ENCODE data around the gene PYGL. TPM values are rescaled to one million over a fixed set of nuclear protein-coding genes. Genes with fewer than 3 reads are reported as not detected.

The PYGL gene
- total RNA-seq, 1 experiment from 2014 or later: 174 TPM

Other genes with a start within 250 kb of the PYGL start
- 34.3 and 40.1 TPM in 2 replicates for gene NIN, start 113.3 kb downstream of the PYGL start, total RNA-seq (2014; rRNA removed)
- gene ABHD12B, start 72.4 kb downstream of the PYGL start, total RNA-seq (2014; rRNA removed): not detected in 2 replicates
- gene TRIM9, start 150.6 kb upstream of the PYGL start, total RNA-seq (2014; rRNA removed): 2.5 and 2.6 TPM in 2 replicates